Esophagus squamous epithelium (tissue), 4 donors: ENCODE results near the gene DUSP10.

Experiments
- CTCF ChIP-seq, 6 experiments: fragments of 450-650 bp in 4 of 6; fragments of 200-600 bp in 2 of 6; sonication (generic) in 2 of 6; IDR thresholded peaks; one replicate each; pipeline ENCODE4 v1.5.1; 2016 to 2019; ENCODE audit warnings: antibody characterized with exemption in 6 of 6, mild to moderate bottlenecking in 4 of 6, moderate library complexity in 4 of 6
- POLR2A ChIP-seq, 4 donors: fragments of 450-650 bp; IDR thresholded peaks; one replicate each; pipeline ENCODE4 v1.6.1; 2017; ENCODE audit warnings: antibody characterized with exemption in 4 of 4, mild to moderate bottlenecking in 4 of 4, moderate library complexity in 3 of 4

- TF ChIP-seq POLR2A (IDR thresholded peaks at IDR 0.05) (no peak), CTCF (IDR thresholded peaks at IDR 0.05) (no peak)
Measured at GRCh38 chr1:221735999-221736398, 5.9 kb downstream of the DUSP10 start.
